RWPE2 (cell line): Measurements from ENCODE around the gene PPOX.

Experiments used
- ATAC-seq: fragments of 200-7000 bp; cut with Tn5 transposase; 3 replicates; pipeline ENCODE4 v1.9.1; 2021; ENCODE audit warnings: low read depth
- DNase-seq: peaks from one replicate; pipeline ENCODE4 v3.0.0-alpha.2; 2020; ENCODE audit warnings: low spot score
- H3K27ac ChIP-seq: fragments of 450-650 bp; 2 replicates; pipeline ENCODE4 v1.5.1; 2017; ENCODE audit warnings: mild to moderate bottlenecking; ENCODE audit not compliant: poor library complexity, severe bottlenecking
- H3K27me3 ChIP-seq: fragments of 250-450 bp; sonication (Bioruptor Pico); 2 replicates; pipeline ENCODE4 v1.5.1; 2021; ENCODE audit warnings: mild to moderate bottlenecking, moderate library complexity; ENCODE audit not compliant: insufficient read depth, poor library complexity, severe bottlenecking
- H3K36me3 ChIP-seq: fragments of 250-450 bp; sonication (Bioruptor Pico); 2 replicates; pipeline ENCODE4 v1.5.1; 2020; ENCODE audit warnings: low read depth, mild to moderate bottlenecking, moderate library complexity
- H3K4me1 ChIP-seq: fragments of 250-450 bp; sonication (Bioruptor Pico); 2 replicates; pipeline ENCODE4 v1.5.1; 2021; ENCODE audit warnings: mild to moderate bottlenecking, moderate library complexity; ENCODE audit not compliant: insufficient read depth, poor library complexity, severe bottlenecking
- H3K4me3 ChIP-seq: fragments of 250-450 bp; sonication (Bioruptor Pico); 2 replicates; pipeline ENCODE4 v1.5.1; 2021; ENCODE audit warnings: mild to moderate bottlenecking, moderate library complexity; ENCODE audit not compliant: severe bottlenecking
- H3K9me3 ChIP-seq: fragments of 250-450 bp; sonication (Bioruptor Pico); 2 replicates; pipeline ENCODE4 v1.5.1; 2021; ENCODE audit warnings: mild to moderate bottlenecking, moderate library complexity; ENCODE audit not compliant: severe bottlenecking
- TF ChIP-seq, protein P1 (sequence below): fragments of 450-650 bp; IDR thresholded peaks from one replicate; pipeline ENCODE4 v1.5.1; 2017; ENCODE audit warnings: mild to moderate bottlenecking, moderate library complexity; ENCODE audit not compliant: poor library complexity, severe bottlenecking

The PPOX gene

DNA sequence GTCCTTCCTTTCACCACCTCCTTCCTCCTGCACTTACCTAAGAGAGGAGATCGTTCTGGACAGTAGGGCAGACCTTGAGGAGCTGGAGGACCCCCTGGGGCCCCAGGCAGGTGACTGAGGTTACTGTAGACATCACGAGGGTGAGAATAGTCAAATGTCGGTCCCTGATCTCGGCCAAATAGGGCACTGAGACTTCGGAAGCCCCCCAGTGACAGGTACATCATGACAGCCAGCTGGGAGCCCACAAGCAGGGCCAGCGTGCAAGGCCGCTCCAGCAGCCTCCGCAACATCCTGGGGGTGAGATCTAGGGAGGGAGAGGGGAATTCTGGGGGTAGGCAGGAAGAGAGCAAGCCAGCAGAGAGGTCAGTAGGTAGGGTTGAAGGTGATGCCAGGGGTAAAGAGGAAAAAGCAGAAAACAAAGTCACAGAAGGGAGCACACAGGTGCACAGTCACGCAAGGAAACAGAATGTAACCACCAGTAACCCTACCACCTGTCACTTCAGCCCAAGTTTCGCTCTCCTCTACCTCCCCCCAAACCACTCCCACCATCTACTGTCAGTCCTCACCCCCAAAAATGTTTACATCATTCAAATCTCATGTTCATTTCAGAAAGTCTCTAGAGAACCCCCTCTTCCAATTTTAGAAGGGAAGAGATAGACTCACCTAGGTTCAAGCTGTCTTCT, 9.7 kb downstream of the PPOX start:
- Histone ChIP-seq H3K4me1 (peaks cover 8% of the 10 kb centered on the region), H3K36me3 (peaks cover 43% of the 10 kb centered on the region), H3K27ac (no peak overlapping the region), H3K9me3 (no peaks in the 10 kb centered on the region), H3K4me3 (peak overlapping the region; percentile 67), H3K27me3 (no peaks in the 10 kb centered on the region)
- TF ChIP-seq, protein P1, sequence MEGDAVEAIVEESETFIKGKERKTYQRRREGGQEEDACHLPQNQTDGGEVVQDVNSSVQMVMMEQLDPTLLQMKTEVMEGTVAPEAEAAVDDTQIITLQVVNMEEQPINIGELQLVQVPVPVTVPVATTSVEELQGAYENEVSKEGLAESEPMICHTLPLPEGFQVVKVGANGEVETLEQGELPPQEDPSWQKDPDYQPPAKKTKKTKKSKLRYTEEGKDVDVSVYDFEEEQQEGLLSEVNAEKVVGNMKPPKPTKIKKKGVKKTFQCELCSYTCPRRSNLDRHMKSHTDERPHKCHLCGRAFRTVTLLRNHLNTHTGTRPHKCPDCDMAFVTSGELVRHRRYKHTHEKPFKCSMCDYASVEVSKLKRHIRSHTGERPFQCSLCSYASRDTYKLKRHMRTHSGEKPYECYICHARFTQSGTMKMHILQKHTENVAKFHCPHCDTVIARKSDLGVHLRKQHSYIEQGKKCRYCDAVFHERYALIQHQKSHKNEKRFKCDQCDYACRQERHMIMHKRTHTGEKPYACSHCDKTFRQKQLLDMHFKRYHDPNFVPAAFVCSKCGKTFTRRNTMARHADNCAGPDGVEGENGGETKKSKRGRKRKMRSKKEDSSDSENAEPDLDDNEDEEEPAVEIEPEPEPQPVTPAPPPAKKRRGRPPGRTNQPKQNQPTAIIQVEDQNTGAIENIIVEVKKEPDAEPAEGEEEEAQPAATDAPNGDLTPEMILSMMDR, result no peak
- DNase-seq, result no peak
- no peak for ATAC-seq

DNA sequence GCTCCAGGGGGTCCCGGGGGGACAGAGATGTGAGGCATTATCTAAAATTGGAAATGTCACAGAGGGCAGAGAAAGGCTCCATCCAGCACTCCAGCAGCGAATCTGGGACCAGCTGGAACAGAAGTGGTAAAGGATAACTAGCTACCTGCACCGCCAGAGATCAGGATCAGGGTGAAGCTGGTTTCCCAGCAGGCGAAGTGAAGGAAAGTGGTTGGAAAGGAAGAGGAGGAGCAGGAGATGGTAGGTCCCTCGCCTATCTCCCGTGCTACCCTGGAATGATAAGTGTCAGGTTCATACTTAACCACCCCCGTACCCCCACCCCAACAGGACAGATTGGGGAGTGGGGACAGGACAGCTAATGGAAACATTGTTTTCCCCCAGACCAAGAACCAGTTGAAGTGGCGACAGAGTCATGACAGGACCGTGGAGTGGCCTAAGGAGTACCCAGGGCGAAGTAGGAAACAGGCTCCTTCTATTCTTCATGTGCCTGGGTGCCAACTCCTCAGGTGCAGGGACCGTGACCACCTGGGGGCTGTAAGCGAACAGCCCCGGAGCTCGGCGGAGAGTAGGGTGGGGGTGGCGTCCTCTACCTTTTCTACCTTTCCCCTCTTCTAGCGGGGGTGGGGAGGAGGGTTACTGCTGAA, 10.4 kb downstream of the PPOX start:
- TF ChIP-seq, protein P1, result no peak
- Histone ChIP-seq H3K9me3 (no peaks in the 10 kb centered on the region), H3K4me3 (peak overlapping the region; percentile 67), H3K27me3 (no peaks in the 10 kb centered on the region), H3K4me1 (peaks cover 8% of the 10 kb centered on the region), H3K36me3 (peaks cover 36% of the 10 kb centered on the region), H3K27ac (peak overlapping the region; percentile 10)
- DNase-seq (no peak), ATAC-seq (peak; percentile 2; the same call in 2 of the 3 replicates)

DNA sequence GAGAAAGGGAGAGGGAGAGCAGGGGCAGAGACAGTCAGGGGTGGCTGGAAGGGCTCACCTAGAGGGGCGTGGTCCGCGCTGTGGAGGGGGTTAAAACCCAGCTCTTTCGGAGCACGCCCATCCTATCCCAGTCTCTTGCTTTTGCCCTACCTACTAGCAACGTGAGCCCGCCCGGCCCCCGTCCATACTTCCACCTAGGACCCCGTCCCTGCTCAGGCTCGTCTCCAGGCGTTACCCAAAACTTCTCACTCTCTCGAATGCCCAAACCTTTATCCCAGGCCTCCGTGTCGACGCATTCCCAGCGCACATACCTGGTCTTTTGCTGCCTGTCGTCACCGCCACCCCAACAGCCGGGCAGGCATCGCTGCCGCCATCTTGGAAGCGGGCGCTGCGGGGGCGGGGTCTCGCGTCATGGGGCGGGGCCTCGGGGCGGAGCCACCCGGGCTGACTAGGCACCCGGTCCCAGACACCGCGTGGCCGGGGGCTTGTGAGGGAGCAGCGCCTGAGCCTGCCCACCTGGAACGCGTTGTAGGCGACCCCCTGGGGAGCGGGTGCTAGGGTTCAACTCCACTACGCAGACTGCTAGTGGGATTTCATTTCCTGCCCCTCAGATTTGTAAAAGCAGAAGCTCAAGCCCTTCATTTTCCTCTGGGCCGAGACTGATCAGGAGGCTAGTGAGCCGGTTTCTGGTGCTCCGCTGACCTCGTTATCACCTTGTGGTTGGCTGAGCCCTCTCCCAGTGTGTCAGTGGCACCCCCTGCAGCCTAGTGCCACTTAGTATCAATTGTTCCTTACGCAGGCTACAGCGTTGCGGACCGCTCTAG, 11.1 kb downstream of the PPOX start, which contains the start of gene B4GALT3:
Gene B4GALT3, minus strand, starts transcription at position 396 of the 824 bp plus-strand sequence. CDS start 1,447 bp downstream, outside the sequence.
- peak; percentile 89 for ATAC-seq
- H3K4me1 ChIP-seq, result peaks cover 14% of the 10 kb centered on the region
- H3K9me3 ChIP-seq, result no peaks in the 10 kb centered on the region
- H3K27ac ChIP-seq, result peak within 1 kb of the TSS; percentile 10
- H3K4me3 ChIP-seq, result peak within 1 kb of the TSS; percentile 67
- no peaks in the 10 kb centered on the region for H3K27me3 ChIP-seq
- peaks cover 29% of the 10 kb centered on the region for H3K36me3 ChIP-seq
- DNase-seq, result no peak
- TF ChIP-seq, protein P1, result peak; percentile 16

DNA sequence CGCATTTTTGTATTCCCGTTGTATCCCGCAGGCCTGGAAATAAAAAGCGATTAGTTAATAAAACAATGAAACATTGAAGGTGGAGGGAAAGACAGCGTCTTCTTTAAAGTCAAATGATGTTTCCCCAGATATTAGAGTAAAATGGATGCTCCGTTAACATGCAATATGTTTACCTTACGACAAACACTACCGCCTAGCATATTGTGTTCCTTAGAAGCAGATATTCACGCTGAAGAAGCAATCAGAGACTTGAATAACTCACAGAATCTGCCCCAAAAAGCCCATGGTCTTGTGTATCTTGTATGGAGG, 11.7 kb downstream of the PPOX start:
- no peak for DNase-seq
- H3K27me3 ChIP-seq, result no peaks in the 10 kb centered on the region
- H3K4me1 ChIP-seq, result peaks cover 19% of the 10 kb centered on the region
- no peak for ATAC-seq
- H3K9me3 ChIP-seq, result no peaks in the 10 kb centered on the region
- peak overlapping the region; percentile 67 for H3K4me3 ChIP-seq
- H3K36me3 ChIP-seq, result peaks cover 26% of the 10 kb centered on the region
- TF ChIP-seq, protein P1, result peak; percentile 1
- peak overlapping the region; percentile 10 for H3K27ac ChIP-seq
